HS-5 (cell line): ENCODE measurements around the gene TTC39B.
"Not testable (repeated sequence)": the region's sequence is repeated elsewhere in the genome, so short reads cannot be mapped to it uniquely, and the experiment has no call there.

Experiments
- DNase-seq: peaks from one replicate; pipeline ENCODE4 v3.0.0-alpha.2; 2012; ENCODE audit warnings: low read depth

The TTC39B gene

GRCh38 chr9:15306757-15307522 lies at the start of gene TTC39B:
Gene TTC39B (minus strand): TSS chr9:15307216. CDS start chr9:15307125, 91 bp downstream.
- DNase-seq, result peak; percentile 79

DNA sequence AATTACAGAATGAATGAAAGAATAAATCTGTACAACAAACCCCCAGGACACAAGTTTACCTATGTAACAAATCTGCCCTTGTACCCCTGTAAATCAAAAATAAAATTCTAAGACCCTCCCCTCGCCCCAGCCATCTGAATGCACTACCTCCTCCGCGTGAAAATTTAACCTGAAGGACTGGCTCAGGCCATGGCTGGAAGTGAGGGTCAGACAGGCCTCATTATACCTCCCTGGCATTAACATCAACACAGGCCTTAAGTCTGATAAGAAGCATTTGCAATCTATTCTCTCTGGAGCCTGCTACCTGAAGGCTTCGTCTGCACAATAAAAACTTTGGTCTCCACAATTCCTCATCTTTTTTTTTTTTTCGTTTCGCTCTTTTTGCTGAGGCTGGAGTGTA lies 48.7 kb upstream of the TTC39B start:
- DNase-seq, result no peak

DNA sequence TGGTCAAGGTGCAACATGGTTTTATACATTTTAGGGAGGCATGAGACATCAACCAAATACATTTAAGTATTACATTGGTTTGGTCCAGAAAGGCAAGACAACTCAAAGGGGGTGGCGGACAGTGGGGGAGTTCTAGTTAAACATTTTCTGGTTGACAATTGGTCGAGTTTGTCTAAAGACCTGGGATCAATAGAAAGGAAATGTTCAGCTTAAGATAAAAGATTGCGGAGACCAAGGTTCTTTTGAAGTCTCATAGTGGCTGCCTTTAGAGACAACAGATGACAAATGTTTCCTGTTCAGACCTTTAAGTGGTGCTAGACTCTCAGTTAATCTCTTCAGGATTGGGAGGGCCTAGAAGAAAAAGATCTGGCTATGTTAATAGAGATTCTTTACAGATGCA lies 47.7 kb upstream of the TTC39B start:
- no peak for DNase-seq

DNA sequence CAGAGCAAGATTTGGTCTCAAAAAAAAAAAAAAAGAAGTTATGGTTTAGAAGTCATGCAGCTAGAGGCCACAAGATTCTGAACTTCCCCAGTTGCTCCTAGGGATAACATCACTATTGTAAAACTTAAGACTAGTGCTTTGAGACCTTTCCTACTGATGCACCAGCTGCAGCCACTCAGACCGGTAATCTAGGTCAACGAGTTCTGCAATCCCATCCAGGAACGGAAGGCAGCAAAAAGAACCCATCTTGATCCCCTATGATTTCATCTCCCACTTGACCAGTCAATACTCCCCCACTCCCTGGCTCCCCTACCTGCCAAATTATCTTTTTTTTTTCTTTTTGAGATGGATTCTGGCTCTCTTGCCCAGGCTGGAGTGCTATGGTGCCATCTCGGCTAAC lies 46.9 kb upstream of the TTC39B start:
- DNase-seq, result no peak

DNA sequence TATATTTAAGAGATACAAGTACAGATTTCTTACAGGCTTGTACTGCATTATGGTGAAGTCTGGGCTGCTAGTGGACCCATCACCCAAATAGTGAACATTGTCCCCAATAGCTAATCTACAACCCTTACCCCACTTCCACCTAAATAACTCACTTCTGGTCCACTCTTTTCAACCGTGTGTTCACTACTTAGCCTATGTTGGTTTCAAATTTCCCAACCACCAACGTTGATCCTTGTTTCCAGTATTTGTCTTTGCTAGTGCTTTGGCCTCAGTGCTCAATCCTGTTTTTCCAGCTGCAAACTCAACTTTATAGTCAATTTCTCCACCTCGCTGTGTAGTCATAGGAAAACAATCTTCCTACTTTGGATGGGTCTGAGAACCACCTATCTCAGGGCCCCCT lies 45.3 kb upstream of the TTC39B start:
- DNase-seq, result no peak

GRCh38 chr9:15349892-15350761 lies 43.1 kb upstream of the TTC39B start:
- peak; percentile 19 for DNase-seq

GRCh38 chr9:15346837-15347236 lies 39.8 kb upstream of the TTC39B start:
- DNase-seq, result no peak

DNA sequence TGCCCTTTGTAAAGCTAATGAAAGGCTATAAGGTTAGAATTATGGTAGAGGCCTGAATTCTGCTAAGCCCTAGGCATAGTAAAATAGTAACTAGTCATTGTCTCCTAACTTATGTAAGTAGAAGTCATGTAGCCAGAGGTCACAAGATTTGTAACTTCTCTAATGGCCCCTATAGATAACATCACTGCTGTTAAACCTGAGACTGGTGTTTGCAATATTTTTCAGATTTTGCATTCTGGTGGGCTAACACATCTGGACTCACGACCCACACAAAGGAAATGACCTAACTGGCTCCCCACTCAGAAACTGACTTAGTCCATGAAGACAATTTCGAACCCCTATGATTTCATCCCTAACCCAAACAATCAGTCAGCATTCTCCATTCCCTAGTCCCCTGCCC lies 37.2 kb upstream of the TTC39B start:
- DNase-seq, result no peak

DNA sequence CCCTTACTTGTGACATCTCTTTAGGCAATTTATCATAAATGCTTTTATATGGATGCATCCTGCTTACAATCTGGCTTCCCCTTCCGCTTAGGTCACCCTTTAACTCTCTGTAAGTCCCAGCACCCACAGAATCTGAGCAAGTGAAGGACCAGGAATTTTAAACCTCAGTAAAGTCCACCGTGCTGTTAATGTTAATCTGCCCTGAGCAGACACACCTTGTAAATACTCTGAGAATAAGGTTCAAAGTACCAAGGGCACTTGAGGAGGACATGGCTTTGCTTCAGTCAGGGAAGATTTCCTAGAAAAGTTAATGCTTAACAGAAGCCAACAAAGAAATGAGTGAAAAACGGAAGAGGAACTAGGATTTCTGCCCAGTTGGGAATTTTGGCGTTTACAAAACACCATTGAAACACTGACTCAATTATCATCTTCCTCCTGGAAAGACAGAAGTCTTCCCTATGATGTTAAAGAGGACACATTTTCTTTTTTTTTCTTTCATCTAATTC lies 26.4 kb upstream of the TTC39B start:
- no peak for DNase-seq

DNA sequence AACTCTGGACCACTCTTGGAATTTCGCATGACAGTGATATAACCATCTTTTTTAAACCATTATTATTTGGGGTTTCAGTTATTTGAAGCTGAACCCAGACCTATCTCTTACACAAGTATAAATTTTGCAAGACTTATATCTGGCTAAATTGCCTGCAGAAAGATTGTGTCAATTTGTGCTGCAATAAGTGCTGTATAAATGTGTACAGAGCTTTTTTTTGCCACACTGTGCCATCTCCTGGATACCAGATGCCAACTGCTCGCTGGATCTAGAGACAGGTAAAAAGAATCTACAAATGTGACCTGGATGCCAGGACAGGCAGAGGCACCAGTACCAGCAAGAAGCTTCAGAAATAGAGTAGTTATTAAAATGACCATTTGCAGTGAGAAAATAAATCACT lies 25.9 kb upstream of the TTC39B start:
- no peak for DNase-seq

DNA sequence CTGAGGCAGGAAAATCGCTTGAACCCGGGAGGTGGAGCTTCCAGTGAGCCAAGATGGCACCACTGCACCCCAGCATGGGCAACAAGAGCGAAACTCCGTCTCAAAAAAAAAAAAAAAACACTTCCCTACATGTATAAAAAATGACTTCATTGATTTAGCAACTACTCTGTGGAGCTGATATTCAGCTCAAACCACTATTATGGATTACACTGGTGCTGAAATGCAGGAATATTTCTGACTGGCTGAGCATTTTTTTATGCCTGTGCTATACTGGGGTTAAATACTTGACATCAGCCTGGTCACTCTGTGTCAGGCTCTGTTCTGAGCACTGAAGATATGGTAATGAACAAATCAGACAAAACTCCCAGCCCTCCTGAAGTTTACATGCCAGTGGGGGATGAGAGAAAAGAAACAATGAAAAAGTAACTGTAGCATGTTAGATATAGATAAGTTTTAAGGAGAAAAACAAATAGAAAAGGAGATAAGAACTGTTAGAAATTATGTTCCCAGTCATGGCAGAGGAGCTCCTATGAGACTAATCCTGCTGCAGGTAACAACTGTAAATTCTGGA lies 22.6 kb upstream of the TTC39B start:
- no peak for DNase-seq

DNA sequence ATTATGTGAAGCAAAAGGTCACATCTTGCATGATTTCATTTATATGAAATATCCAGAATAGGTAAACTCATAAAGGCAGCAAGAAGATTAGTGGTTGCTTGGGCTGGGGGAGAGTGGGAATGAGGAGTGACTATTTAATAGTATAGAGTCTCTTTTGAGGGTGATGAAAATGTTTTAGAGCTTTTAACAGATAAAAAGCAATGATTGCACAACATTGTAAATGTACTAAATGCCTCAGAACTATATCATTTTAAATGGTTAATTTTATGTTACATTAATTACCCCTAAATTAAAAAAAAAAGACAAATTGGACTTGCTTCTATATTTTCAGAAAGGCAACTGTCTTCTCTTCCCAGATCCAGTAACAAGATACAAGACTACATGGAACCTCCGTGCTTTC lies 21.9 kb upstream of the TTC39B start:
- no peak for DNase-seq

GRCh38 chr9:15322695-15323094 lies 15.7 kb upstream of the TTC39B start:
- not testable (repeated sequence) for DNase-seq

DNA sequence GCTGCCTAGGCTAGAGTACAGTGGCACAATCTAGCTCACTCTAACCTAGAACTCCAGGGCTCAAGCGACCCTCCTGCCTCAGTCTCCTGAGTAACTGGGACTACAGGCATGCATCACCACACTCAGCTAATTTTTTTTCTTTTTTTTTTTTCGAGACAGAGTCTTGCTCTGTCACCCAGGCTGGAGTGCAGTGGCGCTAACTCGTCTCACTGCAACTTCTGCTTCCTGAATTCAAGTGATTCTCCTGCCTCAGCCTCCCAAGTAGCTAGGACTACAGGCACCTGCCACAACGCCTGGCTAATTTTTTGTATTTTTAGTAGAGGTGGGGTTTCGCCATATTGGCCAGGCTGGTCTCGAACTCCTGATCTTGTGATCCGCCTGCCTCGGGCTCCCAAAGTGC lies 12.6 kb upstream of the TTC39B start:
- not testable (repeated sequence) for DNase-seq

- DNase-seq, result no peak
Observed at GRCh38 chr9:15317836-15318235, 10.8 kb upstream of the TTC39B start.

GRCh38 chr9:15311607-15312006 lies 4.6 kb upstream of the TTC39B start:
- DNase-seq, result no peak

DNA sequence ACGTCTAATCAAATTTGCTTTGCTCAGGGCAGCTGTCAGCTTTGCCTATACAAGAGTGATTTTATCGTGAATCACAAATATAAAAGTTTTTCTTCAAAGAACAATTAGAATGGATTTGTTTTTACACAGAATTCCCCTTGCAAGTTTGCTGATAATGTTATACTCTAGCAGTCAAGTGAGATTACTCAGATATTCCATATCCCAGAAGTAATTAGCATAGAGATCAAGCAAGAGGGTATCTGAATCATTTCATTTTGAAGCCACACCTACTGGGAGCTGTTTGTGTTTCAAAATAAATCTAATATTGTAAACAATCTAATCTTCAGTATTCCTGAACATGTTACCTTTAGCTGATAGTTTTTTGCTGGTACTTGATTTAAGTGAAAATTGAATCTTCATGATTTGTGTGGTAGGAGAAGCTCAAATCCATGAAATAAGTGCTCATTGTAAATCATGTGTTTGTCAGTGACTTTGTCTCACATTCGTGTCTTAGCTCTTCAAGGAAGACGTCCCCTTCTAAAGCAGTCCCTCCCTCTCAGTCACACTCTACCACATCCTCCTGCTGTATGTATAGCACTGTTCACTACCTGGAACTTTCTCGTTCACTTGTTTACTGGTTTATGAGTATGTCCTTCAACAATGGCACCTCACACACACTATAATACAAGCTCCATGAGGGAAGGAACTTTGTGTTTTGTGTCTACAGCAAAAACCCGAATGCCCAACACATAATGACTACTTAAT lies 3.3 kb upstream of the TTC39B start:
- no peak for DNase-seq

- DNase-seq, result peak; percentile 40
Observed at GRCh38 chr9:15308511-15308910, 1.5 kb upstream of the TTC39B start.

- no peak for DNase-seq
Observed at GRCh38 chr9:15307523-15307841, 466 bp upstream of the TTC39B start.

GRCh38 chr9:15306068-15306756 lies 804 bp downstream of the TTC39B start:
- DNase-seq, result no peak

- DNase-seq, result no peak
Observed at GRCh38 chr9:15305470-15305869, 1.5 kb downstream of the TTC39B start.

DNA sequence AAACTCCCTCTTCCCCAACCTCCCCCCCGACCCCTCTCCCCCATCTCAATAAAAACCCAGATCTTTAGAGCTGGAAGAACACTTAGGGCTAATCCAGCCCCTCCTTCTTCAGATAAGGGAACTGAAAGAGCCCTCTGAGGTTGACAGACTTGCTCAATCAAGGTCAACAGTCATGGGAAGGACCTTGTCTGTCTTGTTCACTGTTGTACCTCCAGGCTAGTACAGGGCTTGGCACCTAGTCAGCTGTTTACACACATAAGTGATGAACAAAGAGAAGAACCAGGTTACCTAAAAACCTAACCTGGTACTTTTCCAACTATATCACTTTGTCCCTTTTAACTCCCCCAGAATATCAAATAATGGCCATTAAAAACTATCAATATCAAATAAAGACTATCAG lies 2.4 kb downstream of the TTC39B start:
- DNase-seq, result no peak
